ENCODE data around the gene ACTR6. TPM values are rescaled to one million over a fixed set of nuclear protein-coding genes. Genes with fewer than 3 reads are reported as not detected.

ACTR6 gene
- total RNA-seq, 4 donors from 2014 or later, result 11.6 to 30.8 (median 17.5) TPM

GRCh38 chr12:100156731-100157426, 43.7 kb upstream of the ACTR6 start:
- TF ChIP-seq CTCF (IDR thresholded peaks at IDR 0.05) (no peak), POLR2A (IDR thresholded peaks at IDR 0.05) (no peak), EP300 (IDR thresholded peaks at IDR 0.05) (no peak), POLR2AphosphoS5 (IDR thresholded peaks at IDR 0.05) (no peak)
- Histone ChIP-seq H3K4me1 (no peaks in the 10 kb centered on the region), H3K27ac (no peak overlapping the region), H3K4me3 (no peak overlapping the region), H3K27me3 (no peaks in the 10 kb centered on the region), H3K36me3 (no peaks in the 10 kb centered on the region), H3K9me3 (no peaks in the 10 kb centered on the region)
- 73 to 90% methylated on average over 3 to 5 of the region's 11 CpGs for WGBS, 2 donors (ENCODE audit: low coverage in 1 of 2)
- ATAC-seq, result no peak

GRCh38 chr12:100157427-100157821, 43.2 kb upstream of the ACTR6 start:
- 87 to 92% methylated on average over 2 to 3 of the region's 8 CpGs for WGBS, 2 donors (ENCODE audit: low coverage in 1 of 2)
- H3K36me3 ChIP-seq, result no peaks in the 10 kb centered on the region
- TF ChIP-seq EP300 (IDR thresholded peaks at IDR 0.05), result no peak
- no peak for TF ChIP-seq POLR2AphosphoS5 (IDR thresholded peaks at IDR 0.05)
- no peak for TF ChIP-seq POLR2A (IDR thresholded peaks at IDR 0.05)
- TF ChIP-seq CTCF (IDR thresholded peaks at IDR 0.05), result no peak
- H3K9me3 ChIP-seq, result no peaks in the 10 kb centered on the region
- H3K4me3 ChIP-seq, result no peak overlapping the region
- H3K27ac ChIP-seq, result no peak overlapping the region
- no peaks in the 10 kb centered on the region for H3K4me1 ChIP-seq
- H3K27me3 ChIP-seq, result no peaks in the 10 kb centered on the region
- no peak for ATAC-seq

GRCh38 chr12:100158535-100158934, 42.1 kb upstream of the ACTR6 start:
- no peak overlapping the region for H3K4me3 ChIP-seq
- TF ChIP-seq EP300 (IDR thresholded peaks at IDR 0.05) (no peak), POLR2AphosphoS5 (IDR thresholded peaks at IDR 0.05) (no peak), POLR2A (IDR thresholded peaks at IDR 0.05) (no peak), CTCF (IDR thresholded peaks at IDR 0.05) (no peak)
- no peaks in the 10 kb centered on the region for H3K27me3 ChIP-seq
- H3K4me1 ChIP-seq, result peaks cover 0 to 4% (median 0%) of the 10 kb centered on the region in 3 donors
- H3K36me3 ChIP-seq, result no peaks in the 10 kb centered on the region
- no peak overlapping the region for H3K27ac ChIP-seq
- 80% methylated on average over 1 of the region's 4 CpGs; no CpG with 5 or more reads in 1 of the 2 donors for WGBS, 2 donors (ENCODE audit: low coverage in 1 of 2)
- no peak for ATAC-seq
- no peaks in the 10 kb centered on the region for H3K9me3 ChIP-seq

- no peak overlapping the region for H3K4me3 ChIP-seq
- no peak overlapping the region for H3K27ac ChIP-seq
- no peaks in the 10 kb centered on the region for H3K9me3 ChIP-seq
- ATAC-seq, result no peak
- H3K27me3 ChIP-seq, result no peaks in the 10 kb centered on the region
- H3K36me3 ChIP-seq, result no peaks in the 10 kb centered on the region
- no peak for TF ChIP-seq CTCF (IDR thresholded peaks at IDR 0.05)
- TF ChIP-seq EP300 (IDR thresholded peaks at IDR 0.05), result no peak
- no peak for TF ChIP-seq POLR2AphosphoS5 (IDR thresholded peaks at IDR 0.05)
- no peak for TF ChIP-seq POLR2A (IDR thresholded peaks at IDR 0.05)
- WGBS, 2 donors (ENCODE audit: low coverage in 1 of 2), result 98 to 100% methylated on average over 1 to 5 of the region's 9 CpGs
- peaks cover 0 to 15% (median 0%) of the 10 kb centered on the region in 3 donors for H3K4me1 ChIP-seq
Observed at GRCh38 chr12:100159391-100160104, 41.1 kb upstream of the ACTR6 start.
